HEK293 (cell line): ENCODE data around the gene GUCY1A2.

Source experiments
- FEZF1 ChIP-seq: fragments of 450-650 bp; formaldehyde crosslinking; IDR thresholded peaks from 2 replicates; pipeline ENCODE4 v1.5.1; 2016; ENCODE audit warnings: missing biosample characterization, missing genetic modification characterization
- ZEB2 ChIP-seq: fragments of 450-650 bp; formaldehyde crosslinking; IDR thresholded peaks from 2 replicates; pipeline ENCODE4 v1.5.1; 2016; ENCODE audit warnings: missing biosample characterization, missing genetic modification characterization
- ZNF639 ChIP-seq: fragments of 450-650 bp; formaldehyde crosslinking; IDR thresholded peaks from 2 replicates; pipeline ENCODE4 v1.5.1; 2016; ENCODE audit warnings: missing biosample characterization, missing genetic modification characterization
- ZSCAN18 ChIP-seq: fragments of 450-650 bp; formaldehyde crosslinking; IDR thresholded peaks from 2 replicates; pipeline ENCODE4 v1.5.1; 2016; ENCODE audit warnings: missing biosample characterization, missing genetic modification characterization

- no peak for TF ChIP-seq ZEB2 (tag by site-specific recombination)
- no peak for TF ChIP-seq FEZF1 (tag by site-specific recombination)
- no peak for TF ChIP-seq ZNF639
- no peak for TF ChIP-seq ZSCAN18 (tag by site-specific recombination)
Observed at GRCh38 chr11:107018902-107019493, 722 bp upstream of the GUCY1A2 start.
